Measurements from ENCODE around the gene PDCD2L.
A peak's percentile ranks its signal among the peaks of the same experiment; 100 is the strongest.

PDCD2L gene

GRCh38 chr19:34471906-34472700, 67.9 kb downstream of the PDCD2L start:
- Histone ChIP-seq H3K4me3 (ENCODE audit: low read depth, low read length) (no peak overlapping the region), H3K36me3 (replicated peaks) (peaks cover 43% of the 10 kb centered on the region), H3K27ac (no peak overlapping the region), H3K27me3 (replicated peaks) (no peaks in the 10 kb centered on the region)
- TF ChIP-seq CTCF (IDR thresholded peaks at IDR 0.05; ENCODE audit: low read depth, low read length, missing control alignments) = no peak
- in situ Hi-C loops (cut with HindIII; ENCODE audit: low pct_ligation_motif_present, low sequenced_read_pairs) = no loop called here
- DNase-seq = no peak

GRCh38 chr19:34474233-34474989, 70.2 kb downstream of the PDCD2L start:
- in situ Hi-C loops (cut with HindIII; ENCODE audit: low pct_ligation_motif_present, low sequenced_read_pairs) = no loop called here
- no peak for TF ChIP-seq CTCF (IDR thresholded peaks at IDR 0.05; ENCODE audit: low read depth, low read length, missing control alignments)
- no peak for DNase-seq
- Histone ChIP-seq H3K4me3 (ENCODE audit: low read depth, low read length) (no peak overlapping the region), H3K27me3 (replicated peaks) (no peaks in the 10 kb centered on the region), H3K27ac (peak overlapping the region; percentile 10), H3K36me3 (replicated peaks) (peaks cover 30% of the 10 kb centered on the region)

- Histone ChIP-seq H3K36me3 (replicated peaks) (peaks cover 23% of the 10 kb centered on the region), H3K4me3 (ENCODE audit: low read depth, low read length) (no peak overlapping the region), H3K27me3 (replicated peaks) (no peaks in the 10 kb centered on the region), H3K27ac (peak overlapping the region; percentile 20)
- TF ChIP-seq CTCF (IDR thresholded peaks at IDR 0.05; ENCODE audit: low read depth, low read length, missing control alignments) = no peak
- DNase-seq = peak; percentile 62
- in situ Hi-C loops (cut with HindIII; ENCODE audit: low pct_ligation_motif_present, low sequenced_read_pairs) = no loop called here
Measured at GRCh38 chr19:34475026-34475974, 71.1 kb downstream of the PDCD2L start.

Measured in brain microvascular endothelial cell (primary cell).